Nephron progenitor cell (in vitro differentiated cells): ENCODE results near the gene MSMO1.
"Not testable (repeated sequence)": the region's sequence is repeated elsewhere in the genome, so short reads cannot be mapped to it uniquely, and the experiment has no call there.

Experiments used
- DNase-seq: peaks from one replicate; pipeline ENCODE4 v3.0.0; 2021
- H3K27ac Mint-ChIP-seq: 2 replicates; pipeline ENCODE4 v1.8.0; 2021; ENCODE audit warnings: mild to moderate bottlenecking, moderate library complexity, mixed read lengths
- H3K27me3 Mint-ChIP-seq: 2 replicates; pipeline ENCODE4 v1.8.0; 2021; ENCODE audit warnings: mild to moderate bottlenecking, low read depth, mixed read lengths; ENCODE audit not compliant: poor library complexity
- H3K36me3 Mint-ChIP-seq: 2 replicates; pipeline ENCODE4 v1.8.0; 2021; ENCODE audit warnings: low read depth, mixed read lengths
- H3K4me1 Mint-ChIP-seq: 2 replicates; pipeline ENCODE4 v1.8.0; 2021; ENCODE audit warnings: mixed read lengths
- H3K4me3 Mint-ChIP-seq: 2 replicates; pipeline ENCODE4 v1.8.0; 2021; ENCODE audit warnings: mild to moderate bottlenecking, moderate library complexity, mixed read lengths
- H3K9me3 Mint-ChIP-seq: 2 replicates; pipeline ENCODE4 v1.8.0; 2021; ENCODE audit warnings: mild to moderate bottlenecking, moderate library complexity, mixed read lengths
- TF ChIP-seq, protein P1 (sequence below): fragments of 200-600 bp; sonication (generic); IDR thresholded peaks from 2 replicates; pipeline ENCODE4 v1.5.0; 2021; ENCODE audit warnings: antibody characterized with exemption

The MSMO1 gene

DNA sequence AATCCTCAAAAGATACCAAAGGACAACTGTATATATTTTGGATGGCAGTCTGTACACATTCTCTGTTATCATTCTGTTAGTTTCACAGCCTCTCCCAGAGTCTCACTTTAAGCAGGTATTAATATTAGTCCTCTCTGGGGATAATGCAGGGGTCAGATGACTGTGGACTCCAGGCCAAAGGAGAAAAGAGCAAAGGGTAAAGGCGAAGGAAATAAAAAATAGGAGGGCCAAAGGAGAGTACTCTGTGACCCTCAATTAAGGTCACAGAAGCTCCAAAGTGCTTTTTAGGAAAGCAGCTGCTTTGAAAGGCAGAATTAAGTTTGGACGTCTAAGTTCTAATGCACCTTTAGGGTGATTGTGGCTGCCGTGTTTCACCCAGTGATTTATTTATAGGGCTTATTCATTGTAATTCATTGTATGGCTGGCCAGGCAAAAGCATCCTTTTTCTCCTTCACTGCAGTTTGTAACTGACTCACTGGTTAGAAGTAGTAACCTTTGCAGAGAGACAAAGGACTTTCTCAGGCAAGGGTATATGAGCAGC is 7.8 kb downstream of the MSMO1 start:
- DNase-seq, result no peak
- Mint-ChIP-seq H3K27ac (peak overlapping the region; percentile 91), H3K9me3 (no peaks in the 10 kb centered on the region), H3K36me3 (peaks cover 54% of the 10 kb centered on the region), H3K27me3 (peaks cover 3% of the 10 kb centered on the region), H3K4me3 (peak overlapping the region; percentile 70), H3K4me1 (peaks cover 52% of the 10 kb centered on the region)
- TF ChIP-seq, protein P1, sequence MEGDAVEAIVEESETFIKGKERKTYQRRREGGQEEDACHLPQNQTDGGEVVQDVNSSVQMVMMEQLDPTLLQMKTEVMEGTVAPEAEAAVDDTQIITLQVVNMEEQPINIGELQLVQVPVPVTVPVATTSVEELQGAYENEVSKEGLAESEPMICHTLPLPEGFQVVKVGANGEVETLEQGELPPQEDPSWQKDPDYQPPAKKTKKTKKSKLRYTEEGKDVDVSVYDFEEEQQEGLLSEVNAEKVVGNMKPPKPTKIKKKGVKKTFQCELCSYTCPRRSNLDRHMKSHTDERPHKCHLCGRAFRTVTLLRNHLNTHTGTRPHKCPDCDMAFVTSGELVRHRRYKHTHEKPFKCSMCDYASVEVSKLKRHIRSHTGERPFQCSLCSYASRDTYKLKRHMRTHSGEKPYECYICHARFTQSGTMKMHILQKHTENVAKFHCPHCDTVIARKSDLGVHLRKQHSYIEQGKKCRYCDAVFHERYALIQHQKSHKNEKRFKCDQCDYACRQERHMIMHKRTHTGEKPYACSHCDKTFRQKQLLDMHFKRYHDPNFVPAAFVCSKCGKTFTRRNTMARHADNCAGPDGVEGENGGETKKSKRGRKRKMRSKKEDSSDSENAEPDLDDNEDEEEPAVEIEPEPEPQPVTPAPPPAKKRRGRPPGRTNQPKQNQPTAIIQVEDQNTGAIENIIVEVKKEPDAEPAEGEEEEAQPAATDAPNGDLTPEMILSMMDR, result no peak

DNA sequence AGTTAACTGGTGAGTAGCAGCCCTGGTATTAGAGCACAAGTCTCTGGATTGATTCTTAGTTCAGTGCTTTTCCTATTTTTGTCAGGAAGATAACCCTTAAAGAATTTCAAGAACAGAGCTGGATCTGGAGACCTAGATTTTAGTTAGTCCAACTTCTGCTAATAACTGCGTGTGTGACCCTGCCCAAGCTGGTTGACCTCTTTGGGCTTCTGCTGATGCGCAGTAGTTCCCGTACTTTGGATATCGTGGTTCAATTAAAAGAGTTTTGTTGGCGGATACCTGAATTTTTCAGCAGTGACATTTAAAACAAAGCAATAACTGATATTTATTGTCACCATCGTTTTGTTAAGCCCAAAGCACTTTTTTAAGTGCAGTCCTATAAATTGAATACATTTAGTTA is 9.3 kb downstream of the MSMO1 start:
- TF ChIP-seq, protein P1, result no peak
- DNase-seq, result no peak
- H3K27me3 Mint-ChIP-seq, result peaks cover 3% of the 10 kb centered on the region
- peaks cover 37% of the 10 kb centered on the region for H3K4me1 Mint-ChIP-seq
- no peaks in the 10 kb centered on the region for H3K9me3 Mint-ChIP-seq
- no peak overlapping the region for H3K4me3 Mint-ChIP-seq
- peak overlapping the region; percentile 80 for H3K27ac Mint-ChIP-seq
- peaks cover 57% of the 10 kb centered on the region for H3K36me3 Mint-ChIP-seq

DNA sequence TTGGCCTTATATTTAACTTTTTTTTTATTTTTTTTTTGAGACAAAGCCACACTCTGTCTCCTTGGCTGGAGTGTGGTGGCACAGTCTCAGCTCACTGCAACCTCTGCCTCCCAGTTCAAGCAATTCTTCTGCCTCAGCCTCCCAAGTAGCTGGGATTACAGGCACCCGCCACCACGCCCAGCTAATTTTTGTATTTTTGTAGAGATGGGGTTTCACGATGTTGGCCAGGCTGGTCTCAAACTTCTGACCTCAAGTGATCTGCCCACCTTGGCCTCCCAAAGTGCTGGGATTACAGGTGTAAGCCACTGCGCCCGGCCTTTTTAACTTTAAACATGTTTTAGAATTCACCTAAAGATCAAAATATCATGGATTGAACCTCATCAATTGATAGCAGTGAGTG is 14.9 kb downstream of the MSMO1 start:
- not testable (repeated sequence) for H3K27me3 Mint-ChIP-seq, H3K4me3 Mint-ChIP-seq, DNase-seq, H3K4me1 Mint-ChIP-seq, H3K9me3 Mint-ChIP-seq
- Mint-ChIP-seq H3K36me3 (peaks cover 41% of the 10 kb centered on the region), H3K27ac (peak overlapping the region; percentile 51)

DNA sequence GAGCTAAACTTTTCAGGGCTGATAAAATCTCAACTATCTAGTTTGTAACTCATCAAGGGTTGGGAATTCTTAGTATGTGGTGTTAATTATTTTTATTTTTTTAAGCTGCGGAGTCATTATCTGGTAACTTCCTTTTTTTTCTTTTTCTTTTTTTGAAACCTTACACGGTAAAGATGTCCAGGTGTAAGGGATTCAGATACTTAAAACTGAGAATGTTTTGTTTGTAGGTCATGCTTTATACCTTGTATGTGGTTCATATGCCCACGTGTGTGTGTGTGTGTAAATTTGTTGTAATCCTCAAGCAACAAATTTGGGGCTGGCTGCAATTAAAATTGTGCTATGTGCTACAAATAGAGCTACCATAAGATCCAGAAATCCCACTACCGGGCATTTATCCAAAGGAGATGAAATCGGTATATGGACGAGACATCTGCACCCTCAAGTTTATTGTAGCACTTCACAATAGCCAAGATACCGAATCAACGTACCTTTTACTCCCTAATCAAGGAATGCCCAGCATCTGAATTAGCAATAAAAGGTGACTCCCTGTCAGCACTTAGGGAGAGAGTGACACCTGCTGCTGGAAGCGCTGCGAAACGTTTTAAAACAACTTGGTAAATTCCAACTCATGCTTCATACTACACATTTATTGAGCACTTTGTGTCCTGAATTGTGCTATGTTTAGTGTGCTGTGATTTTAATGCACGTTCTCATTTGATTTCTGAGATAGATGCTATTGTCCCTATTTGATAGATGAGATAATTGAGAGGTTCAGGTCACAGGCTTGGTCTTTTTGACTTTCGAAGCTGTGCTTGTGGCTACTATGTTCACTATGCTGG is 16.1 kb downstream of the MSMO1 start:
- H3K36me3 Mint-ChIP-seq, result peaks cover 32% of the 10 kb centered on the region
- no peaks in the 10 kb centered on the region for H3K4me1 Mint-ChIP-seq
- TF ChIP-seq, protein P1, result no peak
- H3K27me3 Mint-ChIP-seq, result peaks cover 13% of the 10 kb centered on the region
- no peaks in the 10 kb centered on the region for H3K9me3 Mint-ChIP-seq
- H3K4me3 Mint-ChIP-seq, result no peak overlapping the region
- peak overlapping the region; percentile 51 for H3K27ac Mint-ChIP-seq
- DNase-seq, result no peak

DNA sequence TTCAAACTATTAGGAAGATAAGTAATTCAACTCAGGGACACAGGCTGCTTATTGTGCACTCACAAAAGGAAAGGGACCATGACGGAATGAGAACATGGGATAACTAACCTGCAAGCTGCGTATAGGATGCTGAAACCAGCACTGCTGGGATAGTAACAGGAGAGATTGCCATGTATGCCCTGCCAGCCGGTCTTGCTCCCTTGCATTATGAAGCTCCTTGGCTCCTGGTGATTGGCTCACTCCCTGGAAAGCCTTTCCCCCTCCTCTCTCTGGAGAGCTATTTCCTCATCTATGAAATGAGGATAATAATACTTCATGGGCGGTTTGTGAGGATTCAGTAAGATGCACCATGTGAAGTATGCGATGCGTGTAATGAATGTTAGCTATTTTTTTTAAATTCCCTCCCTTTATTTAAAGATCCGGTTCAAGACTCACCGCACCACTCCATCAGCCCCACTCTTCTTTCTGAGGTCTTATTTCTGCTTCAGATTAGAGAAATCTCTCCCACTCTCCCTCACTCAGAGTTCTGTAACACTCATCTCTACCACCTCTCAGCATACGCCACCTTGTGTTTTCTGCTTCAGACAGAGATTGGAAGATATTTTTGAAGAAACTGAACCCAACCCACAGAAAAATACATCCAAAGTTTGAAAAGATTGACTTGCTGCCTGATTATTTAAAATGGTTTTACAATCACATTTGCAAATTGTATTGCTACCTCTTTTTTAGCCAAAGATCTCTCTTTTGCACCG is 18.4 kb downstream of the MSMO1 start:
- peak overlapping the region; percentile 27 for H3K27ac Mint-ChIP-seq

More for the DNA sequence above, 18.4 kb downstream of the MSMO1 start:
- H3K36me3 Mint-ChIP-seq, result peaks cover 15% of the 10 kb centered on the region
- H3K9me3 Mint-ChIP-seq, result peaks cover 4% of the 10 kb centered on the region
- peaks cover 14% of the 10 kb centered on the region for H3K27me3 Mint-ChIP-seq
- TF ChIP-seq, protein P1, result no peak
- no peak overlapping the region for H3K4me3 Mint-ChIP-seq
- no peak for DNase-seq
- H3K4me1 Mint-ChIP-seq, result no peaks in the 10 kb centered on the region
